Measurements from ENCODE around the gene TBCB. TPM values are rescaled to one million over a fixed set of nuclear protein-coding genes. Genes with fewer than 3 reads are reported as not detected.

TBCB gene
- total and polyA plus RNA-seq, 4 donors = 121 to 220 (median 127) TPM

- intact Hi-C loops (cut with DNase I) = no loop called here
- ATAC-seq (ENCODE audit: low FRiP score) (no peak), DNase-seq (no peak)
- H3K4me1 ChIP-seq (ENCODE audit: control insufficient read depth in 1 of 2, insufficient read depth in 2 of 2, low read length in 2 of 2) = no peaks in the 10 kb centered on the region
- H3K27me3 ChIP-seq (ENCODE audit: control insufficient read depth in 1 of 2, insufficient read depth in 2 of 2, low read length in 1 of 2) = no peaks in the 10 kb centered on the region
- WGBS, 2 donors = 95% methylated on average over 3 of the region's 3 CpGs
- H3K4me3 ChIP-seq (ENCODE audit: low read length in 2 of 2) = no peak overlapping the region
- no peaks in the 10 kb centered on the region for H3K36me3 ChIP-seq (ENCODE audit: control insufficient read depth in 1 of 2, insufficient read depth in 2 of 2, low read length in 1 of 2)
- H3K27ac ChIP-seq (ENCODE audit: low read depth in 1 of 2, low read length in 2 of 2) = no peak overlapping the region
- H3K9me3 ChIP-seq (ENCODE audit: control insufficient read depth, low read length) = no peaks in the 10 kb centered on the region
Measured at GRCh38 chr19:36108684-36109083, 6.6 kb upstream of the TBCB start.

DNA sequence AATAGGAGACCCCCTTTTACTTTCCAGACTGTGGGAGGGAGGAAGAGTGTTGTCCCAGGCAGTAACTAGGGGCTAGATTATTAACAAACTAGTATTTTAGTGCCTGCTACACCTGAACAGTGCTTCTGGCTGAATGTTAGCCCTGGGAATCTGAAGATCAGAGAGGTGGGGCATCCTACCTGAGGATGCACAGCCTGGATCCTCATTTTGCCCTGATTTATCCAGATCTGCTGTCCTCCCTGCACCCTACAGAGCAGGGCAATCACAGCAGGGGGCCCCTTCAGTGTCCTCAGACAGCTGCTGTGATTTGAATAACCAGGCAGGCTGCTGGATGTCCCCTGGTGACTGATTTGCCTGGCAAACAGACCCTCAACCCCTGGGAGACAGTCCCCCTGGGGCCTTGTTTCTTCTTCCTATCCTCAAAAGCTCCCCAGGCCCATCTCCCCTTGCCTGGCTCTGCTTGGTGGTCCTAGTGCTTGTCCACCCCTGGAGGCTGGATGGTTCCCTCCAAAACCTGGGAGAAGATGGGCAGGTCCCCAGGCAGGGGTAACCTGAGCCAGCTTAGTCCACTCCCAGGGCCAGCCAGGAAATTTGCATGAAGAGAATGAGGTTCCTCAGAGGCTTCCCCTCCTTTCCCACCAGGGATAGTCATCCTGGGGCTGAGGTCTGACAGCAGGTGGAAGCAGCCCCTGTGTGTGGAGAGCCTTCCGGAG, 4.6 kb upstream of the TBCB start, which contains the start of gene OVOL3:
Gene OVOL3 (plus strand): TSS at position 657 of the 713 bp plus-strand sequence. CDS start 60 bp downstream, outside the sequence.
- Histone ChIP-seq H3K36me3 (ENCODE audit: control insufficient read depth in 1 of 2, insufficient read depth in 2 of 2, low read length in 1 of 2) (no peaks in the 10 kb centered on the region), H3K4me3 (ENCODE audit: low read length in 2 of 2) (no peak within 1 kb of the TSS), H3K27ac (ENCODE audit: low read depth in 1 of 2, low read length in 2 of 2) (no peak within 1 kb of the TSS), H3K27me3 (ENCODE audit: control insufficient read depth in 1 of 2, insufficient read depth in 2 of 2, low read length in 1 of 2) (no peaks in the 10 kb centered on the region), H3K4me1 (ENCODE audit: control insufficient read depth in 1 of 2, insufficient read depth in 2 of 2, low read length in 2 of 2) (no peaks in the 10 kb centered on the region), H3K9me3 (ENCODE audit: control insufficient read depth, low read length) (no peaks in the 10 kb centered on the region)
- no peak for ATAC-seq (ENCODE audit: low FRiP score)
- intact Hi-C loops (cut with DNase I) = no loop called here
- WGBS, 2 donors = 44 to 91% methylated on average over 1 of the region's 1 CpG
- DNase-seq = no peak

GRCh38 chr19:36111200-36111539, 4.1 kb upstream of the TBCB start:
- no peaks in the 10 kb centered on the region for H3K27me3 ChIP-seq (ENCODE audit: control insufficient read depth in 1 of 2, insufficient read depth in 2 of 2, low read length in 1 of 2)
- no peak overlapping the region for H3K27ac ChIP-seq (ENCODE audit: low read depth in 1 of 2, low read length in 2 of 2)
- ATAC-seq (ENCODE audit: low FRiP score) = no peak
- H3K4me3 ChIP-seq (ENCODE audit: low read length in 2 of 2) = no peak overlapping the region
- WGBS, 2 donors = 74 to 80% methylated on average over 13 of the region's 13 CpGs
- no peaks in the 10 kb centered on the region for H3K9me3 ChIP-seq (ENCODE audit: control insufficient read depth, low read length)
- no peaks in the 10 kb centered on the region for H3K4me1 ChIP-seq (ENCODE audit: control insufficient read depth in 1 of 2, insufficient read depth in 2 of 2, low read length in 2 of 2)
- DNase-seq = no peak
- intact Hi-C loops (cut with DNase I) = no loop called here
- H3K36me3 ChIP-seq (ENCODE audit: control insufficient read depth in 1 of 2, insufficient read depth in 2 of 2, low read length in 1 of 2) = no peaks in the 10 kb centered on the region

DNA sequence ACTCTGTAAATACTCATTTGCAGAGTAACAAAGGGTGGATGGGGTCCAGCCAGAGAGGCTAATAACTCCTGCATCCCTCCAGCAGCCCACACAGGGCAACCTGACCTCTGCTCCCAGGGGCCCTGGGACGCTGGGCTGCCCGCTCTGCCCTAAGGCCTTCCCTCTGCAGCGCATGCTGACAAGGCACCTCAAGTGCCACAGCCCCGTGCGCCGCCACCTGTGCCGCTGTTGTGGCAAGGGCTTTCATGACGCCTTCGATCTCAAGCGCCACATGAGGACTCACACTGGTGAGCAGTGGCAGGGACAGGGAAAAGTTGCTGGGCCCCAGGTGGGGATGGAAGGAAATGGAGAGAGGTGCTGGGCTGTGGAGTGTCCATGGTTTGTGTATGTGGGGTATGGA, 2.6 kb upstream of the TBCB start:
- no peaks in the 10 kb centered on the region for H3K4me1 ChIP-seq (ENCODE audit: control insufficient read depth in 1 of 2, insufficient read depth in 2 of 2, low read length in 2 of 2)
- no peak overlapping the region for H3K27ac ChIP-seq (ENCODE audit: low read depth in 1 of 2, low read length in 2 of 2)
- H3K4me3 ChIP-seq (ENCODE audit: low read length in 2 of 2) = no peak overlapping the region
- WGBS, 2 donors = 94 to 95% methylated on average over 10 of the region's 10 CpGs
- ATAC-seq (ENCODE audit: low FRiP score) (no peak), DNase-seq (no peak)
- intact Hi-C loops (cut with DNase I) = no loop called here
- no peaks in the 10 kb centered on the region for H3K36me3 ChIP-seq (ENCODE audit: control insufficient read depth in 1 of 2, insufficient read depth in 2 of 2, low read length in 1 of 2)
- no peaks in the 10 kb centered on the region for H3K27me3 ChIP-seq (ENCODE audit: control insufficient read depth in 1 of 2, insufficient read depth in 2 of 2, low read length in 1 of 2)
- H3K9me3 ChIP-seq (ENCODE audit: control insufficient read depth, low read length) = no peaks in the 10 kb centered on the region

- no peaks in the 10 kb centered on the region for H3K4me1 ChIP-seq (ENCODE audit: control insufficient read depth in 1 of 2, insufficient read depth in 2 of 2, low read length in 2 of 2)
- H3K27me3 ChIP-seq (ENCODE audit: control insufficient read depth in 1 of 2, insufficient read depth in 2 of 2, low read length in 1 of 2) = no peaks in the 10 kb centered on the region
- no peak overlapping the region for H3K4me3 ChIP-seq (ENCODE audit: low read length in 2 of 2)
- no peaks in the 10 kb centered on the region for H3K36me3 ChIP-seq (ENCODE audit: control insufficient read depth in 1 of 2, insufficient read depth in 2 of 2, low read length in 1 of 2)
- WGBS, 2 donors = 87 to 89% methylated on average over 34 of the region's 34 CpGs
- no peak overlapping the region for H3K27ac ChIP-seq (ENCODE audit: low read depth in 1 of 2, low read length in 2 of 2)
- intact Hi-C loops (cut with DNase I) = no loop called here
- DNase-seq = no peak
- ATAC-seq (ENCODE audit: low FRiP score) = no peak
- H3K9me3 ChIP-seq (ENCODE audit: control insufficient read depth, low read length) = no peaks in the 10 kb centered on the region
Measured at GRCh38 chr19:36113425-36113824, 1.8 kb upstream of the TBCB start.

- Histone ChIP-seq H3K27ac (ENCODE audit: low read depth in 1 of 2, low read length in 2 of 2) (peak overlapping the region in 1 of 2 donors; percentile 18), H3K4me3 (ENCODE audit: low read length in 2 of 2) (peak overlapping the region; percentile 33 to 50), H3K36me3 (ENCODE audit: control insufficient read depth in 1 of 2, insufficient read depth in 2 of 2, low read length in 1 of 2) (no peaks in the 10 kb centered on the region), H3K9me3 (ENCODE audit: control insufficient read depth, low read length) (no peaks in the 10 kb centered on the region), H3K4me1 (ENCODE audit: control insufficient read depth in 1 of 2, insufficient read depth in 2 of 2, low read length in 2 of 2) (no peaks in the 10 kb centered on the region), H3K27me3 (ENCODE audit: control insufficient read depth in 1 of 2, insufficient read depth in 2 of 2, low read length in 1 of 2) (no peaks in the 10 kb centered on the region)
- intact Hi-C loops (cut with DNase I) = loop anchor here in 1 of 2 donors (2.0 kb wide), 1 partner anchor 59 kb away; the partner anchor contains the start of genes THAP8 and WDR62
- no peak for DNase-seq
- no peak for ATAC-seq (ENCODE audit: low FRiP score)
- 7 to 8% methylated on average over 47 to 48 of the region's 48 CpGs for WGBS, 2 donors
Measured at GRCh38 chr19:36113894-36114720, 1.2 kb upstream of the TBCB start.

DNA sequence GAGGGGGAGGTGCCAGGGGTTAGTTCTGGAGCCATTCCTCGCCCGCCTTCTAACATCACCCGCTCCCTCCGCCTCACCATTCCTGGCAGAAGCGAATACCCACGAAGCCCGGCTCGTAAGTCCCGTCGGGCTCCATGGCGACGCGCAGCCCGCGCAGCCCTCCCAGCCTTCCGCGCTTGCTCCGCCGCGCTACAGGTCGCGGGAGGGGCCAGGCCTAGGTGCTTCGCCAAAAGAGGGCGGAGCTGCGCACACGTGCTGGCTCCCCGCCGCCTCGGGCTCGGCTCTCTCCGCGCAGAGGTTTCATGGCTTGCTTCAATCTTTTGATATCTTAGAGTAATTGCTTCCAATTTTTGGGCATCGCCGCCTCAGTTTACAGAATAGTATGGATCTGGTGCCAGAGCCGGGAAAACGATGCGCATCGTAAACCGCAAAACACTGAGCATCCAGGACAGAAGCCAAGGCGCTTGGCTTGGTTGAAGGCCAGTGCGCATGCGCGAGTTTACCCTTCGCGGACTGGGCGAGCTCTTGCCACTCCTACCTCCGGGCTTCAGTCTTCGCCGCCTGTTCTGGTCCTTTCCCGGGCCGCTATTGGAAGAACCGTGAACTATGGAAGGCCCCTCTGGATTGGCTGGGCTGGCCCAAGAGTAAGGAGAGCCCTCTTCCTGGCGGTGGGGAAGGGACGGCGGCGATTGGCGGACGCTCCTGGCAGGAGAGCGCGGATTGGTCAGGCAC, 381 bp upstream of the TBCB start, which contains the start of gene POLR2I:
Gene POLR2I (minus strand): TSS at position 155 of the 732 bp plus-strand sequence. CDS start 19 bp downstream, at position 136.
- peak; percentile 98 for ATAC-seq (ENCODE audit: low FRiP score)
- no peaks in the 10 kb centered on the region for H3K4me1 ChIP-seq (ENCODE audit: control insufficient read depth in 1 of 2, insufficient read depth in 2 of 2, low read length in 2 of 2)
- intact Hi-C loops (cut with DNase I) = loop anchor here in 1 of 2 donors (2.0 to 5.0 kb wide), 2 partner anchors 60 to 118 kb away; partner anchors contain the start of genes SDHAF1, THAP8 and WDR62
- peak within 1 kb of the TSS in 1 of 2 donors; percentile 61 for H3K27ac ChIP-seq (ENCODE audit: low read depth in 1 of 2, low read length in 2 of 2)
- no peaks in the 10 kb centered on the region for H3K9me3 ChIP-seq (ENCODE audit: control insufficient read depth, low read length)
- 0 to 1% methylated on average over 58 to 60 of the region's 60 CpGs for WGBS, 2 donors
- H3K36me3 ChIP-seq (ENCODE audit: control insufficient read depth in 1 of 2, insufficient read depth in 2 of 2, low read length in 1 of 2) = no peaks in the 10 kb centered on the region
- no peaks in the 10 kb centered on the region for H3K27me3 ChIP-seq (ENCODE audit: control insufficient read depth in 1 of 2, insufficient read depth in 2 of 2, low read length in 1 of 2)
- H3K4me3 ChIP-seq (ENCODE audit: low read length in 2 of 2) = peak within 1 kb of the TSS; percentile 48 to 50
- DNase-seq = peak; percentile 100

GRCh38 chr19:36116344-36116637, 1.0 kb downstream of the TBCB start:
- Histone ChIP-seq H3K4me3 (ENCODE audit: low read length in 2 of 2) (peak overlapping the region; percentile 19 to 48), H3K27me3 (ENCODE audit: control insufficient read depth in 1 of 2, insufficient read depth in 2 of 2, low read length in 1 of 2) (no peaks in the 10 kb centered on the region), H3K9me3 (ENCODE audit: control insufficient read depth, low read length) (no peaks in the 10 kb centered on the region), H3K36me3 (ENCODE audit: control insufficient read depth in 1 of 2, insufficient read depth in 2 of 2, low read length in 1 of 2) (no peaks in the 10 kb centered on the region), H3K4me1 (ENCODE audit: control insufficient read depth in 1 of 2, insufficient read depth in 2 of 2, low read length in 2 of 2) (no peaks in the 10 kb centered on the region), H3K27ac (ENCODE audit: low read depth in 1 of 2, low read length in 2 of 2) (peak overlapping the region in 1 of 2 donors; percentile 60)
- ATAC-seq (ENCODE audit: low FRiP score) (no peak), DNase-seq (no peak)
- intact Hi-C loops (cut with DNase I) = loop anchor here in 1 of 2 donors (5.0 kb wide), 1 partner anchor 119 kb away; the partner anchor contains the start of gene SDHAF1
- 88 to 95% methylated on average over 1 of the region's 1 CpG for WGBS, 2 donors
